Measurements from ENCODE around the gene OR5B3.

Gene OR5B3

GRCh38 chr11:58406774-58407173 is at the start of gene OR5B3:
OR5B3 (minus strand) TSS chr11:58406874; CDS start chr11:58403409, 3,465 bp downstream.
- no peak within 1 kb of the TSS for H3K9ac ChIP-seq (ENCODE audit: low read length)
- TF ChIP-seq CTCF (IDR thresholded peaks at IDR 0.05; ENCODE audit: low read length) (no peak), EZH2 (IDR thresholded peaks at IDR 0.05; ENCODE audit: borderline replicate concordance, low read length) (no peak)
- H3K36me3 ChIP-seq (ENCODE audit: insufficient read depth, low read length): no peaks in the 10 kb centered on the region
- no peaks in the 10 kb centered on the region for H3K79me2 ChIP-seq (ENCODE audit: insufficient read depth, low read length)
- no peak within 1 kb of the TSS for H3K4me2 ChIP-seq (ENCODE audit: low read length)
- H4K20me1 ChIP-seq (ENCODE audit: insufficient read depth, low read length): no peaks in the 10 kb centered on the region
- no peaks in the 10 kb centered on the region for H3K9me3 ChIP-seq (ENCODE audit: low read length)
- no peak within 1 kb of the TSS for H3K4me3 ChIP-seq (ENCODE audit: low read depth, low read length, poor library complexity, severe bottlenecking)
- no peaks in the 10 kb centered on the region for H3K27me3 ChIP-seq (ENCODE audit: insufficient read depth, low read length)
- no peaks in the 10 kb centered on the region for H3K4me1 ChIP-seq (ENCODE audit: insufficient read depth, low read length, severe bottlenecking)
- no peak within 1 kb of the TSS for H2AFZ ChIP-seq (ENCODE audit: low read length)
- H3K27ac ChIP-seq (ENCODE audit: low read depth, low read length, poor library complexity, severe bottlenecking): no peak within 1 kb of the TSS
- H3F3A ChIP-seq (ENCODE audit: insufficient read depth, low read length): no peaks in the 10 kb centered on the region
- no peaks in the 10 kb centered on the region; the same call in 1 of the 2 replicates for H3K9me2 ChIP-seq (ENCODE audit: low read depth, low read length)

- H2AFZ ChIP-seq (ENCODE audit: low read length): no peak overlapping the region
- no peaks in the 10 kb centered on the region for H4K20me1 ChIP-seq (ENCODE audit: insufficient read depth, low read length)
These were observed 44.9 kb upstream of the OR5B3 start for GRCh38 chr11:58451585-58451984.

GRCh38 chr11:58446294-58446693 is 39.6 kb upstream of the OR5B3 start:
- Histone ChIP-seq H3K27me3 (ENCODE audit: insufficient read depth, low read length) (no peaks in the 10 kb centered on the region), H3F3A (ENCODE audit: insufficient read depth, low read length) (no peaks in the 10 kb centered on the region), H3K9ac (ENCODE audit: low read length) (no peak overlapping the region), H2AFZ (ENCODE audit: low read length) (no peak overlapping the region), H3K27ac (ENCODE audit: low read depth, low read length, poor library complexity, severe bottlenecking) (no peak overlapping the region), H3K36me3 (ENCODE audit: insufficient read depth, low read length) (no peaks in the 10 kb centered on the region), H3K79me2 (ENCODE audit: insufficient read depth, low read length) (no peaks in the 10 kb centered on the region), H3K4me2 (ENCODE audit: low read length) (no peak overlapping the region), H3K4me1 (ENCODE audit: insufficient read depth, low read length, severe bottlenecking) (no peaks in the 10 kb centered on the region), H4K20me1 (ENCODE audit: insufficient read depth, low read length) (no peaks in the 10 kb centered on the region), H3K9me3 (ENCODE audit: low read length) (no peaks in the 10 kb centered on the region), H3K4me3 (ENCODE audit: low read depth, low read length, poor library complexity, severe bottlenecking) (no peak overlapping the region), H3K9me2 (ENCODE audit: low read depth, low read length) (no peaks in the 10 kb centered on the region)
- TF ChIP-seq EZH2 (IDR thresholded peaks at IDR 0.05; ENCODE audit: borderline replicate concordance, low read length) (no peak), CTCF (IDR thresholded peaks at IDR 0.05; ENCODE audit: low read length) (no peak)

More at GRCh38 chr11:58451585-58451984, 44.9 kb upstream of the OR5B3 start:
- H3K9me2 ChIP-seq (ENCODE audit: low read depth, low read length): no peaks in the 10 kb centered on the region
- H3K4me3 ChIP-seq (ENCODE audit: low read depth, low read length, poor library complexity, severe bottlenecking): no peak overlapping the region
- no peaks in the 10 kb centered on the region for H3K4me1 ChIP-seq (ENCODE audit: insufficient read depth, low read length, severe bottlenecking)
- TF ChIP-seq CTCF (IDR thresholded peaks at IDR 0.05; ENCODE audit: low read length) (no peak), EZH2 (IDR thresholded peaks at IDR 0.05; ENCODE audit: borderline replicate concordance, low read length) (no peak)
- H3K27ac ChIP-seq (ENCODE audit: low read depth, low read length, poor library complexity, severe bottlenecking): no peak overlapping the region
- H3F3A ChIP-seq (ENCODE audit: insufficient read depth, low read length): no peaks in the 10 kb centered on the region
- no peaks in the 10 kb centered on the region for H3K9me3 ChIP-seq (ENCODE audit: low read length)
- H3K4me2 ChIP-seq (ENCODE audit: low read length): no peak overlapping the region
- H3K27me3 ChIP-seq (ENCODE audit: insufficient read depth, low read length): no peaks in the 10 kb centered on the region
- no peaks in the 10 kb centered on the region for H3K36me3 ChIP-seq (ENCODE audit: insufficient read depth, low read length)
- H3K9ac ChIP-seq (ENCODE audit: low read length): no peak overlapping the region
- no peaks in the 10 kb centered on the region for H3K79me2 ChIP-seq (ENCODE audit: insufficient read depth, low read length)
